Stimulated activated CD8-positive, alpha-beta memory T cell treated with anti-CD3 and anti-CD28 coated beads, Interleukin-7, amount 100 ng/mL, for 24 hours (primary cell): ENCODE data around the gene DENND1A.
"Not testable (repeated sequence)": the region's sequence is repeated elsewhere in the genome, so short reads cannot be mapped to it uniquely, and the experiment has no call there.

Experiments used
- DNase-seq: peaks from one replicate; pipeline ENCODE4 v3.0.0-alpha.2; 2020; ENCODE audit warnings: low read depth

DENND1A gene

DNA sequence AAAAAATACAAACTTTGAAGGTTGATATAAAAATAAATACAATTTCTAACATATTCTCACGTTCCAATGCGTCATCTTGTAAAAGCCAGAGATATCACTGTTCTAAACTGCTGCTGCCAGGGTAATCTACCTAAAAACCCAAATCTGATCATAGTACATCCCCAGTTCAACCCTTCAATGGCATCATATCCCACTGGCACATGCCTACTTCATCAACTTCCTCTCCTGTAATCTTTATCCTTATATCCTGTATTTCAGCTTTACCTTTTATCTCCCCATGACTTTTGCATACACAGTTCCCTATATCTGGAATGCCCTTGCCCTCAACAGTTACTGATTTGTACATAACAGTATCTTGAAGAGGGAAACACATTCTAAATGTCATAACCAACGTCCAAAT lies 7.5 kb downstream of the DENND1A start:
- DNase-seq: no peak

GRCh38 chr9:123914517-123915196 lies 15.3 kb downstream of the DENND1A start:
- DNase-seq: no peak

DNA sequence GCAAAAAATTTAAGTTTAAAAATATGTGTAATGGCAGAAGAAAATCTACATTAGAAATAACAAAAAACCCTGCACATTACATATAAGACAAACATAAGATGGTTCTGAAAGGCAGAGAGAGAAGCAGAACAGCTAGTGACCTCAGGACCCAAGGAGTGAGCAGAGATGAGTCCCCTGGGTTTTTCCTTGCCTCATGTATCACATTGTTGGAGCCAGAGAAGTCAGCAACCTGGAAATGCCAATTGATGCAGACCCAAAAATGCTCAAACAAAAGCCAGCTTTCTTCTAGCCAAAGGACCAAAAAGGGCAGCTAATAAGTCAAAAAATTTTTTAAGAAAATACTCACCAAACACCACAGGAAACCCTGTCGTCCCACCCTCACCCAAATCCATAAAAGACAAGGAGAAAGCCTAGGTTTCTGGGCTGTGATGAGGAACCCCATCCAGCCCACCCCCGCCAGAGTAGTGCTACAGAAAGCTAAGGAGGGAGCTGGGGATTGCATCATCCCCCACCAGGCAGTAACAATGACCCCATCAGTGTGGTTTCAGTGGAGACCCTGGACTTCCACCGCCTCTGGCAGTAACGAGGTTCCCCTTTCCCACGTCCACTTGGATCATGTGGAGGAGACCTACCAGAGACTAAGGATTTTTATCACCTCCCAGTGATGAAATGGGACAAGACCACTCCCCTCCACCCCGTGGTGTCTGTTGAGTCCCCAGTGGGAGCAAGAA lies 17.6 kb downstream of the DENND1A start:
- DNase-seq: no peak

DNA sequence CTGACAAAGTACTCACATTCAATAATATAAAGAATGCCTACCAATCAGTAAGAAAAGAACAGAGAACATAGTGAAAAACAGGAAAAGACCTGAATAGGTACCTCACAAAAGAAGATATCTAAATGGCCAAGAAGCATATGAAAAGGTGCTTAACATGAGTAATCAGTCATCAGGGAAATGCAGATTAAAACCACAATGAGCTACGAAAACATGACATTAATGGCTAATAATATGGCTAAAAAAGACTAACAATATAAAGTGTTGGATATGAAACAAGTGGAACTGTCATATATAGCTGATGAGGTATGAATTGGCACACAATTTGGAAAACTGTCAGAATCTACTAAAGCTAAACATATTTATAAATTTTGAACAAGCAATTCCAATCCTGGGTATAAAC lies 18.9 kb downstream of the DENND1A start:
- DNase-seq: no peak

- not testable (repeated sequence) for DNase-seq
Measured at GRCh38 chr9:123909192-123909591, 20.7 kb downstream of the DENND1A start.

GRCh38 chr9:123903550-123903949 lies 26.4 kb downstream of the DENND1A start:
- not testable (repeated sequence) for DNase-seq

DNA sequence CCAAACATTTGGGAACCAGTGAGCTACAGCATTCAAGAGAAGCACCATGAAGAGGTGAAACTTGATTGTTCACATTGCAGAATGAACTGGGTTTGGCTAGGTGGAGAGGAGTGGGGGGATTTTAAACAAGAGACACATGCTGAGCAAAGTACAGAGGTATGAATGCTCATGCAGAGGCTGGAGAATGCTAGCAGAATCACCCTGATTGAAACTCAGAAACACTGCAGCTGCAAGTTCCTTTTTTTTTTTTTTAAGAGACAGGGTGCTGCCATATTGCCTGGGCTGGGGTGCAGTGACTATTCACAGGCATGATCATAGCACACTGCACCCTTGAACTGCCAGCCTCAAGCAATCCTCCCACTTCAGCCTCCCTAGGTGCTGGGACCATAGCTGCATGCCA lies 35.1 kb downstream of the DENND1A start:
- no peak for DNase-seq

GRCh38 chr9:123893831-123894460 lies 36.0 kb downstream of the DENND1A start:
- DNase-seq: no peak

DNA sequence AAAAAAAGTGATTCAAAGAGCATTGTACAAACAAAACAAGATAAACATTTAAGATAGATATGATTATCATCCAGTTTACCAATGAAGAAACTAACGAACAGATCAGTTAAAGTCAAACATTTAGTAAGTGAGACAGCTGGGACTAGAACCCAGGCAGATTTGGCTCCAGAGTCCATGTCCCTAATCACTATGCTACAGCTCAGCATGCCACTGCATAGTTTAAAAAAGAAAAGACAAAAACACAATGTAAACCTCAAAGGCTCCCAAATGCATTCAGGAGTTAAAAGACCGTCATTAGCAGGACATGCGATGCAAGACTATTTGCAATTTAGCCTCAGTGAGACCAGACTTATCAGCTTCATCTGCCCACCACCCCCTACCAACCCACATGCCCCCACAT lies 36.8 kb downstream of the DENND1A start:
- no peak for DNase-seq

DNA sequence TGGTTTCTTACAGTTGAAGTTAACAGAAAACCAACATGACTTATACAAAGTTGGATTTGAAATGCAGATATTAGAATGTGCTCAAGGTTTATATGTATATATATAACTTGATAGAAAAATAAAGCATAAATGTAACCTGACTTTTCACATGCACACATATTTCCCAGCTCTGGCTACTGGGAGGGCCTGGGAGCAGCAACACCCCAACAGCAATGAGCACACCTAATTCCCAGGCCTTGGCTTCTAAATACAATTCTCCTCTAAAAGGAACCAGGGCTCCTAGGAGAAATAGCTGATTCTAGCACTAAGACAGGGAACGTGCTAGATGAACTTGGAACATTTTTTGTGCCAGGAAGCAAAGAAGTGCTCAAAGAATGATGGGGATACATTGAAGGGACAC lies 42.1 kb downstream of the DENND1A start:
- no peak for DNase-seq

- not testable (repeated sequence) for DNase-seq
Measured at GRCh38 chr9:123885834-123886233, 44.1 kb downstream of the DENND1A start.

- no peak for DNase-seq
Measured at GRCh38 chr9:123883634-123884033, 46.3 kb downstream of the DENND1A start.

DNA sequence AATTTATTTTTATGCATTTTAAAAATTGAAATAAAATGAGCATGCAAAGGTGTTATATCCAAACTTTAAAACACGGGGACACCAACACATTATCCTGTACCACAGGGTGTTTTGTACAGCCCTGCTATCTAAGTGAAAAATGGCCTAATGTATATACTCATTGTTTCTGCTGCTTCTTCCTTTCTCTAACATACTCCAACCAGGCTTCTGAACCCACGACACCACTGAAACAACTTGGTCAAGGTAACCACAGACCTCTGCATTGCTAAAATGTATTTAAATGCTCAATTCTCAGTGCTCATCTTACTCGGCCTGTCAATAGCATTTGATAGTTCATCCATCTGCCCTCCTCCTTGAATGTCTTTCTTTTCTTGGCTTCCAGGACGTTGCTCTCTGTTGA lies 48.3 kb downstream of the DENND1A start:
- DNase-seq: no peak

- DNase-seq: no peak
Measured at GRCh38 chr9:123880420-123880819, 49.5 kb downstream of the DENND1A start.

DNA sequence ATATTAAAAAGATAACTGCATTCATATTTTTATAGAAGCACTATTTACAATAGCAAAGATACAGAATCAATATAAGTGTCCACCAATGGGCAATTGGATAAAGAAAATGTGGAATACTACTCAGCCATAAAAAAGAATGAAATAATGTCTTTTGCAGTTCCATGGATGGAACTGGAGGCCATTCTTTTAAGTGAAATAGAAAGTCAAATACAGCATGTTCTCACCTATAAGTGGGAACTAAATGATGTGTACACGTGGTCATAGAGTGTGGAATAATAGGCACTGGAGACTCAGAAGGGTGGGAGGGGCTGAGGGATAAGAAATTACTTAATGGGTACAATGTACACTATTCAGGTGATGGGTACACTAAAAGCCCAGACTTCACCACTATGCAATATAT lies 53.2 kb downstream of the DENND1A start:
- no peak for DNase-seq

DNA sequence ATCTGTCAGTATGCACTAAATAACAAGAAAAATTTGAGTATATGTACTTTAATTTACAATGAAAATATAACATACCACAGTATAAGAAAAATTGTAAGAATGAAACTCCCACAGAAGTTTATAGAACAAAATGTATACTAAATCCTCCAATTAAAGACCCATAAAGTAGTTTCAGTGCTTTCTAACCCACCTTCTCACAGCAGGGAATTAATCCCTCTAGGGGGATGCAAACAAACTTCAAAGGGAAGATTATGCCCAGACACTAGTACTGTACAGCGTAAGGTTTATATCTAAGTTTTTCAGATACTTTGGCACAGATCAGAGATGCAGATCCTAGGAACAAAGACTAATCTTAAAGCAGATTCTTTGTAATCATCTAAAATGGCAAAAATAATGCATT lies 57.2 kb downstream of the DENND1A start:
- no peak for DNase-seq

DNA sequence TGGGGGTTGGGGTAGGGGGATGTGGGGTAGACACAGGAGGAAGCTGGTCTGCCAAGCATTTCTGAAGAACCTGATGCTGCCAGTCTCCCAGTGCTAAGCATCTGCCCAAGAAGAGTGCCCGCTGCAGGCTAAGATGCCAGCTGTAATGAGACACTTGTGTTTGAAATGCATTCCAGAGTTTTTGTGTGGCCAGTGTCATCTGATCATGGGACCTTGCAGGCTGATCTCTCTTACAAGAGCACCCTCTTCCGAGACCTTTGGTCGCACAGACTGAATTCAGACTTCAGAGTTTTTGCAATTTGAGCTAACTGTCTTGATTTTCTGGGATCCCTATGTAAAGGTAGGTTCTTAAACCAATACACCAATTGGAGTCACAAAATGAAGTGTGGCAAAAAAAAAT lies 58.1 kb downstream of the DENND1A start:
- DNase-seq: no peak

DNA sequence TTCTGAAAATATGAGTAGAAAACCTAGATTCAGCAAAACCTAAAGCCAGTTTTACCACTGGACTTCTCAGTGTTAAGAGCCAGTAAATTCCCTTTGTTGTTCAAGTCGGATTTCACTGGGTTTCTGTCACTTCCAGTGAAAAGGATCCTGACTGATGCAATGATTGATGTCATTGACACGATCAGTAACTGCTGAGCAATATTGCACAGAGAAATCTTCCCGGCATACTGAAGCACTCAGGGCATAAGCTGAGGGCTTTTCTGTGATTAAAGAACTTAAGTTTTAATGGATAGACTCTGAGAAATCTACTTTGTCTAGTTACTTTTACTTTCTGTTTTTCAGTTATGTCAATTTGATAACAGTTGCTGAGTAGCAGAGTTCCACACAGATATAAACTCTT lies 61.9 kb downstream of the DENND1A start:
- DNase-seq: no peak

DNA sequence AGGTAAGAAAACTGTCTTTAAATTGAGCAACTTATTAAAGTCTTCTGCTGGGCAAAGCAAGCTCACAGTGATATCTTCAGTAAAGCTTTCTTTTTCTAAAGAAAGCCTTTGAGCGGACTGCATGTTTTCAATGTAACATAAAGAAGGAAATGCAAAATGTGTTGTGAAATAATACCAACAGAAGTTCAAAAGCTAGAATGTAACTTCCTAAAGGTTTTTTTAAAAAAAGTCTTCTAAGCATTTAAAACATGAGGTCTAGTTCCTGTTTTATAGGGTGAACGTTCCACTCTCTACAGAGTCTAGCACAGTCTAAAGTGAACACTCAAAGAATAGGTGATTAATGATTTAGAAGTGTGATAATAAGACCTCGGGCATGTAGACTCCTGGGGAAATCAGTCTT lies 62.9 kb downstream of the DENND1A start:
- no peak for DNase-seq

DNA sequence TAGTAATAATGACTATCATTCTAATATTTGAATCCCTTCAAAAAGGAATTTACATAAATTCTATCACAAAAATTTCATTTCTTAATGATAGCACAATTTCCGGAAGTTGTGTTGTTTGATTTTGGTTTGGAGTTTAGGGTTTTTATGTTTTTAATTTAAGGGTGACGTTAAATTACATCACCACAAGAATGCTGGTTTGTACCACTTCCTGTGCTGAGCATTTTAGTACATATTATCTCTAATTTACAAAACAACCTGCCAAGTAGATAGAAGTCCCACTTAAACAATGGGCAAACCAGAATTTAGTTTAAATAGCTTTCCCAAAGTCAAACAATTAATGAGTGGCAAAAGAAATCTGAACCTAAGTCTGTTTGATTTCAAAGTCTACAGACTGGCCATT lies 63.4 kb downstream of the DENND1A start:
- DNase-seq: no peak

DNA sequence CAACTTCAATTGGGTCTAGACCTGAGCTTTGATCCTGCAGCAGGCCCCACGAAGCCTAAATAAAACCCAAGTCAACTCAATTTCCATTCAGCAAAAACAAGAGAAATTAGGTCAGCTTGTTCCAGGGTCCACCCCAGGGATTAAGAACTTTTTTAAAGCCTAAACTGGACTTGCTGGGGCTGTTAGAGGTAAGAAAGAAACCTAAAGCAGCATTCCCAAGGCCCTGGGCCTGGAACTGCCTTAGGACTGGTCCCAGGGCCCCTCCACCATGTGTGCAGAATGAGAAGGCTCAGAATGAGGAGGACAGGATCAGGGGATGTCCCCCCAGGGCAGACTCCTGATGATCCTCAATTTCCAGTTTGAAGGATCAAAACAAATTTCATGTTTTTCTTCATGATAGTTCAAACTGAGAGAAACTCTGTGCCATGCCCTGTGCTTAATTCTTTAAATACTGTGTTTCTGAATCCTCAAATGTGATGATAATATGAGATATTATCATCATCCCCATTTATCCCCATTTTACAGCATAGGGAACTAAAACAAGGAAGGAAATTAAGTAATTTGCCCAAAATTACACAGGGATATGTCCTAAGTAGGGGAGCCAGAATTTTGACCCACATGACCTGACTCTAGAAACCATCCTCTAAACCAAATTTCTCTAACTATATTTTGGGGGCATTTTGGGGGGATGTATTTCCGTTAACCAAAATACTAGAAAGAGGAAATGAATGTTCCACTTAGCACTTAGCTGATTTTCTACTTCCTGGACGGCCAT lies 64.5 kb downstream of the DENND1A start:
- no peak for DNase-seq

GRCh38 chr9:123864251-123864650 lies 65.7 kb downstream of the DENND1A start:
- no peak for DNase-seq
